Uterus (tissue), 2 donors: ENCODE data around the gene MAP2.

Experiments used
- POLR2A ChIP-seq, 2 donors: fragments of 450-650 bp; IDR thresholded peaks; one replicate each; pipeline ENCODE4 v1.6.1; 2016; ENCODE audit warnings: antibody characterized with exemption in 2 of 2, mild to moderate bottlenecking in 1 of 2, moderate library complexity in 1 of 2
- TF ChIP-seq, protein P1 (sequence below), 4 experiments: fragments of 200-600 bp in 2 of 4; fragments of 450-650 bp in 2 of 4; sonication (generic) in 2 of 4; IDR thresholded peaks; one replicate each; pipeline ENCODE4 v1.5.1; 2016 to 2019; ENCODE audit warnings: antibody characterized with exemption in 4 of 4, mild to moderate bottlenecking in 2 of 4, moderate library complexity in 1 of 4

DNA sequence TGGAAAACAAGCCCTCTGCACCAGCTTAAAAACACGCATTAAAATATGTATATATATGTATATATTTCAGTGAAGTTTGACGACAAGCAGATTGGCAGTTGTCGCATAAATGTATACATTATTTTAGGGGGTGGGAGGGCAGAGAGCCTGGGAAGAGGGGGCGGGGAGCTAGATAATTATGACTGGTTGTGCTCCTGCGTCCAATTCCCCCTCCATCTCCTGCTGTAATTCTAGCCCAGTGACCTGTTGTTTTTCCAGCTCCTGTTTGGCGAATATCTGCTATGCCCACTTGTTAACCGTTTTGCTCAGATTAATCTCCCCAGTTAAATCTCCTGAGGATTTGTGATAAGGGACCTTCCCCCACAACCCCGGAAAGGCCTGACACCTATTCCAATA lies 348.4 kb downstream of the MAP2 start:
- TF ChIP-seq, protein P1, sequence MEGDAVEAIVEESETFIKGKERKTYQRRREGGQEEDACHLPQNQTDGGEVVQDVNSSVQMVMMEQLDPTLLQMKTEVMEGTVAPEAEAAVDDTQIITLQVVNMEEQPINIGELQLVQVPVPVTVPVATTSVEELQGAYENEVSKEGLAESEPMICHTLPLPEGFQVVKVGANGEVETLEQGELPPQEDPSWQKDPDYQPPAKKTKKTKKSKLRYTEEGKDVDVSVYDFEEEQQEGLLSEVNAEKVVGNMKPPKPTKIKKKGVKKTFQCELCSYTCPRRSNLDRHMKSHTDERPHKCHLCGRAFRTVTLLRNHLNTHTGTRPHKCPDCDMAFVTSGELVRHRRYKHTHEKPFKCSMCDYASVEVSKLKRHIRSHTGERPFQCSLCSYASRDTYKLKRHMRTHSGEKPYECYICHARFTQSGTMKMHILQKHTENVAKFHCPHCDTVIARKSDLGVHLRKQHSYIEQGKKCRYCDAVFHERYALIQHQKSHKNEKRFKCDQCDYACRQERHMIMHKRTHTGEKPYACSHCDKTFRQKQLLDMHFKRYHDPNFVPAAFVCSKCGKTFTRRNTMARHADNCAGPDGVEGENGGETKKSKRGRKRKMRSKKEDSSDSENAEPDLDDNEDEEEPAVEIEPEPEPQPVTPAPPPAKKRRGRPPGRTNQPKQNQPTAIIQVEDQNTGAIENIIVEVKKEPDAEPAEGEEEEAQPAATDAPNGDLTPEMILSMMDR (IDR thresholded peaks at IDR 0.05) = no peak
- no peak for TF ChIP-seq POLR2A (IDR thresholded peaks at IDR 0.05)
